C4-2B (cell line): Measurements from ENCODE around the gene SDHA.

Experiments
- CTCF ChIP-seq: fragments of 450-650 bp; conservative IDR thresholded peaks from 2 replicates; pipeline ENCODE4 v1.5.1; 2017; ENCODE audit warnings: mild to moderate bottlenecking
- ZFX ChIP-seq: fragments of 450-650 bp; IDR thresholded peaks from 2 replicates; pipeline ENCODE4 v1.6.1; 2017

- no peak for TF ChIP-seq CTCF
- no peak for TF ChIP-seq ZFX
Measured at GRCh38 chr5:180286-180918, 37.7 kb upstream of the SDHA start.
